Central memory CD8-positive, alpha-beta T cell (primary cell): ENCODE measurements around the gene MAB21L1.

Source experiments
- ATAC-seq: fragments of 150-1000 bp; cut with Tn5 transposase; replicated peaks from 2 replicates; pipeline ENCODE4 v1.10.0; 2022; ENCODE audit warnings: mild to moderate bottlenecking, moderate FRiP score, moderate number of reproducible peaks; ENCODE audit not compliant: poor library complexity, severe bottlenecking; ENCODE audit errors: extremely low read depth
- DNase-seq, 2 donors: peaks; one replicate each; pipeline ENCODE4 v3.0.0; 2021; ENCODE audit warnings: low spot score in 2 of 2
- H3K27ac Mint-ChIP-seq: one replicate; pipeline ENCODE4 v1.8.0; 2022; ENCODE audit warnings: low read depth, mild to moderate bottlenecking, moderate library complexity, mixed read lengths
- H3K27me3 Mint-ChIP-seq: one replicate; pipeline ENCODE4 v1.8.0; 2022; ENCODE audit warnings: mixed read lengths
- H3K36me3 Mint-ChIP-seq: one replicate; pipeline ENCODE4 v1.8.0; 2022; ENCODE audit warnings: mild to moderate bottlenecking, moderate library complexity, mixed read lengths; ENCODE audit not compliant: insufficient read depth
- H3K4me1 Mint-ChIP-seq: one replicate; pipeline ENCODE4 v1.8.0; 2022; ENCODE audit warnings: mixed read lengths
- H3K4me3 Mint-ChIP-seq: one replicate; pipeline ENCODE4 v1.8.0; 2022; ENCODE audit warnings: mild to moderate bottlenecking, moderate library complexity, mixed read lengths
- H3K9me3 Mint-ChIP-seq: one replicate; pipeline ENCODE4 v1.8.0; 2022; ENCODE audit warnings: mixed read lengths

Gene MAB21L1

GRCh38 chr13:35457258-35457657 is 19.2 kb downstream of the MAB21L1 start:
- H3K27me3 Mint-ChIP-seq, result no peaks in the 10 kb centered on the region
- H3K9me3 Mint-ChIP-seq, result peaks cover 9% of the 10 kb centered on the region
- H3K4me1 Mint-ChIP-seq, result no peaks in the 10 kb centered on the region
- H3K27ac Mint-ChIP-seq, result no peak overlapping the region
- no peak for ATAC-seq
- H3K36me3 Mint-ChIP-seq, result no peaks in the 10 kb centered on the region
- no peak overlapping the region for H3K4me3 Mint-ChIP-seq
- DNase-seq, result no peak

GRCh38 chr13:35455022-35455421 is 21.5 kb downstream of the MAB21L1 start:
- Mint-ChIP-seq H3K4me3 (no peak overlapping the region), H3K36me3 (no peaks in the 10 kb centered on the region), H3K27ac (no peak overlapping the region), H3K27me3 (no peaks in the 10 kb centered on the region), H3K4me1 (no peaks in the 10 kb centered on the region), H3K9me3 (peaks cover 4% of the 10 kb centered on the region)
- DNase-seq, result no peak
- ATAC-seq, result no peak

- Mint-ChIP-seq H3K27me3 (no peaks in the 10 kb centered on the region), H3K4me3 (no peak overlapping the region), H3K9me3 (peaks cover 6% of the 10 kb centered on the region), H3K36me3 (no peaks in the 10 kb centered on the region), H3K4me1 (no peaks in the 10 kb centered on the region), H3K27ac (no peak overlapping the region)
- no peak for DNase-seq
- ATAC-seq, result no peak
Measured at GRCh38 chr13:35449821-35450220, 26.7 kb downstream of the MAB21L1 start.

DNA sequence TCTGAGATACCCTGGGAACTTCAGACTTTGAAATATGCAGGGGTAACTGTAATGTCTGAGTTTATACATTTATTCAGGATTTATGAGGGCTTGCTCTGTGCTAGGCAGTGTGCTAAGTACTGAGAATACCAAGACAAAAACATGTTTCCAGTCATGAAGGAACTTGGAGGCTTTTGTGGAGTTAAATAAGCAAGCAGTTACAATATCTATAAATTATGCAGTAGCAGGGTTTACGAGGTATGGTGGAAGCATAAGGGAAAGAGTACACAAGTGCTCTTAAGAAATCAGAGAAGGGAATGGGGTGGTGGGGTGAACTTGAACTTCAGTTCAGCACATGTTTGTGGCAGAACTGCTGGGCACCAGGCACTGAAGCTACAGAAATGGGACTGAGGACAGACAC is 28.0 kb downstream of the MAB21L1 start:
- ATAC-seq, result no peak
- no peaks in the 10 kb centered on the region for H3K4me1 Mint-ChIP-seq
- H3K27ac Mint-ChIP-seq, result no peak overlapping the region
- peaks cover 6% of the 10 kb centered on the region for H3K9me3 Mint-ChIP-seq
- H3K36me3 Mint-ChIP-seq, result no peaks in the 10 kb centered on the region
- DNase-seq, result no peak
- no peak overlapping the region for H3K4me3 Mint-ChIP-seq
- H3K27me3 Mint-ChIP-seq, result no peaks in the 10 kb centered on the region
